GM18499 (cell line): ENCODE data around the gene RARB.
A peak's percentile ranks its signal among the peaks of the same experiment; 100 is the strongest.

ENCODE experiments used
- ATAC-seq: cut with Tn5 transposase; IDR thresholded peaks from one replicate; pipeline ENCODE4 v1.9.1; 2021; ENCODE audit warnings: moderate number of reproducible peaks; ENCODE audit not compliant: insufficient read depth, unreplicated experiment

Gene RARB

GRCh38 chr3:25445731-25446130 is 17.7 kb downstream of the RARB start:
- no peak for ATAC-seq

DNA sequence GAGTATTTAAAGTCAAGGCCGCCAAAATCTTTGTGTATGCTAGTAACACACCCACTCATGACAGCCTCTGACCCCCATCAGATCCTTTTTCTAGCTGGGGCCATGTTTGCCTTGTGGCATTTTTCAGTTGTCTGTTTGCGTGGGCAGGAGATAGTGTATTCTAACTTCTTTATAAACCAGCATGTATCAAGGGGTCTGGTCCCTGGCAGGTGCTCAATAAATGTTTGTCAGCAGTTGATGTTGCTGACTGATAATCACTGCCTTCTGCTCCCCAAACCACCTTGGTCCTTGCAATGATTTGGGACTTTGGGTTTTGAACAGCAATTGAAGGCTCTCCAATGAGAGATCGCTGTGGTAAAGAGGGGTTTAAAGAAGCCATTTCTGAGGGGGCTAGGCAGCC is 19.2 kb downstream of the RARB start:
- no peak for ATAC-seq

DNA sequence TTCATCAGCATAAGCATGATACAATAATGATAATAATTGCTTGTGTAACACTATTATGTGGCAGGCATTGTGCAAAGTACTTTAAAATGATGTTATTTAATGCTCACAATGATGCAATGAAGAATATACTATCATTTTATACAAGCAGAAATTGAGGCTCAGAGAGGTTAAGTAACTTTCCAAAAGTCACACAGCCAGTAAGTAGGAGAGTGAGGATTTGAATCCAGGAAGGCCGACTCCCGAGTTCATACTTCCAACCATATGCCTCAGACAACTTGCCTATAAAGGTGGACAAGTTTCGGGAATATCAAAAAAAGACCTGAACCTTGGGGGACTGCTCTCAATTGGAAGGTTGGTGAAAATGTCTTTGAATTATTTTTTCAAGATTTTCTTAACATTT is 19.9 kb downstream of the RARB start:
- no peak for ATAC-seq

GRCh38 chr3:25448750-25449692 is 21.0 kb downstream of the RARB start:
- no peak for ATAC-seq

DNA sequence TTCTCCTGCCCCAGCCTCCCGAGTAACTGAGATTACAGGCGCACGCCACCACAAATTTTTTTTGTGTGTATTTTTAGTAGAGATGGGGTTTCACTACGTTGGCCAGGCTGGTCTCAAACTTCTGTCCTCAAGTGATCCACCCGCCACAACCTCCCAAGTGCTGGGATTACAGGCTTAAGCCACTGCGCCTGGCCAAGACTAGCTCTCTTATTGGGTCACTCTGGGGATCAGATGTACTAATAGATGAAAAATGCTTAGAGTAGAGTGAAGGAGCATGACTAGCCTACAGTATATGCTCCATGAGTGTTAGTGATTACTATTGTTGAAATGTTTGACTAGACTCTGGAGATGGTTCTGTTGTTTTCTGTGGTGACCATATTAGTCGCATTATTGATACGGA is 21.8 kb downstream of the RARB start:
- ATAC-seq, result no peak

DNA sequence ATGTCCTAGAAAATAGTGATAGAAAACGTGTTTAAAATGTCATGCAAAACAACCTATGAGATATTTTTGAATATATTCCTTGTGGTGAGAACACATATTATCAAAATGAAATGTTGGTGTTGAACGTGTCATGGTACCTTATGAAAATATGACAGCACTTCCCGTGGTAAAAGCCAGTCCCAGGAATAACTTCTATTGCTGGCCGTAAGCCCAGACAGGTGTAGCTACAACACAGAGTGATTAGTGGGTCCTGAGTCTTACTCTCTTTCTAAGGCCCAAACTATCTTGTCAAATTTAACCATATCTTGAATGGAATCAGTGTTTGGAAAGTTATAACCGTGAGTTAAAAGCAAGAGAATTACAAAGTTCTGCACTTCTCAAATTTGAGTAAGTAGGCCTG is 24.1 kb downstream of the RARB start:
- ATAC-seq, result no peak

DNA sequence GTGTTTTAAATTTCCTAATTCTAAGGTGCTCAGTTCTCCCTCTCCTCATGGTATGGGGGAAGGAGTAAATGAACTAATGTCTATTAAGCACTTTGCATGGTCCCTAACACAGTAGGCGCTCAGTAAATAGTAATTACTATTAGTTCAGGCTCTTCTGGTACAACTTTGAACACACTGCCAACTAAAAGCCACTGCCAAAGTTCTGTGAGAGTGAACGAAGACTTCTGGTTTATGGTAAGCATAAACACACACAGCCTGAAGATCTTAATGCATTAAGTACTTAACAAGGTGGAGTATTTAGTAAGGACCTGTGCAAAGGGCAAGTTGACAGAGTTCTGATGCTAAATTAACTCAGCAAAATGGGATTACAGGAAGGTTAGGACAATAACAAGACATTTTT is 24.7 kb downstream of the RARB start:
- no peak for ATAC-seq

DNA sequence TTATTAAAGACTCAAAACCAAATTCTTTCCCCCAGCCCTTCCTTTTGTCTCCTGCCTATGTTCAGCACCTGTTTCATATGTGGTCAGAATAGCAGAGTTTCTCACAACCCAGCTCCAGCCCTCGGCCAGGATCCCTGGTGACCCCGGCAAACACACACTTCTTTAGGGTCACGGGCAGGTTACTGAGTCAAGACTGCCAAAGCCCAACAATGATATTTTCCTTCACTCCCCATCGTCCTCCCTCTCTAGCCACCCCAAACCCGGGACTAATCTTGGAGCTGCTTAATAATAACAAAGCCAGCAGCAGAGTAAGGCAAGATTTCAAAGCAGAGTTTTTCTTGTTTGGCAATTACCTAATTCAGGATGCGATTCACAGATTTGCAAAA is 25.5 kb downstream of the RARB start:
- ATAC-seq, result no peak

GRCh38 chr3:25454005-25454927 is 26.2 kb downstream of the RARB start:
- no peak for ATAC-seq

DNA sequence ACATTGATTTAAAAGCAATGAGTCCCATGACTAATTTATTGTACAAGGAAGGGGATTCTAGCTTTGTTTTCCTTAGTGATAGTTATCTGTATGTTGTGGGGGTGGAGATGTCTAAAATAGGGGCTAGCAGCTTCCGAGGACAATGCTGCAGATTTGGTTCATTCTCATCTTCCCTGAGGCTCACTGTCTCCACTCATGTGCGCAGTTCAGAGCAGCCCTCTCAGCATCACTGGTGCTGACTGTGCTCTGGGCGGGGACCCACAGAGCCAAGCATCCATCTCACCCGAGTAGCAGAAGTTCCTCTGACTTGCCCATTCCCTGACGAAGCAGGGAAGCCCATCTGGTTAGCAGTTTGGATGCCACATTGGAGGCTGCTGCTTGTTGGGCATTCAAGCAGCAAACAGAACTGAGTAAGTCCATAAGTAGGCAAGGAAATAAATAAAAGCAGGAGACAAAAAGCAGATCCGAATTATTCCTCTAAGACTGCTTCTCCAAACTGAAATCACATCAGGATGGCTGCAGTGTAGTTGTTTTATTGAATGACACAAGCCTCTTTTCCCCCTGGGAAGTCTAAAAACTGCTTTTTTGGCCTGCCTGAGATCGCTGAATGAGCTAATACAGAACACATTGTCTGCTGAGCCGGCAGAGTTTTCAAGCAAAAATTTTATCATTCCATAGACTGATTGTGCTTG is 27.5 kb downstream of the RARB start:
- no peak for ATAC-seq

DNA sequence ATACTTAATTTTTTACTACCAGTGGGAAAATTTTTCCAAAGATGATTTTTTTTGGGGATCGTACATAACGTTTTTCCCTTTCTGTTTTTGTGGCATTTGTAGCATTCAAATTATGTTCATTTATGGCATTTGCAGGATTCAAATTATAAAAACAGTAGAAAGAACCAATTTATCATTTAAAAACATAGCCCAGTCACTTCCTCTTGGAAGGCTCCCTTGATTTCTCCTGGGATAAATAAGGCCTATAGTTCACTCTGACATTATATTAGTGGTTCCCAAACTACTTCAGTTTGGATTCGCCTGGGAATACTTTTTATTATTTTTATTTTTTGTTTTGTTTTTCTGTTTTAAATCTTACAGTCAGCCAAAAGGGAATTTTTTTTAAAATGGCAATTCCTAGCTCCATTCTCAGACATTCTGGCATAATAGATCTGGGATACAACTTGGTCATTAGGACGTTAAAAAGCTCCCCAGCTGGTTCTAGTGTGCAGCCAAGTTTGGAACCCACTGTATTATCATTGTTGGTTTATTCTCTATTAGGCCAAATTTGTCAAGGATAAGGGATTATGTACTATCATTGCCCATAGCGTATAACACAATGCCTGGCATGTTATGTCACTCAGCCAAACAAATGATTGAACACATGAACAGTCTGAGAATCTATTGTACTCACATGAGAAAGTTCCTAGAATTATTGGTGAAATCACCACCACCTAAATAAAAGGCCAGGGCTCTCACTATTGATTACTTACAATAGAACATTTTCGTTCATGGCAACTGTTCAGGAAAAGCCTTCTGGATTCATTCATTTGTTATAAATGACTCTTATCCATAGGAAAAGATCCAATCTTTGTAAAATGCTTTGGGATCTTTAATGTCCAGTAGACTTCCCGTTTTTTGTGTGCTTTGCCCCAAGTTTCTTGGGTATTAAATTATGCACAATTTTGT is 28.9 kb downstream of the RARB start:
- no peak for ATAC-seq

- ATAC-seq, result no peak
Observed at GRCh38 chr3:25457671-25458419, 29.8 kb downstream of the RARB start.

DNA sequence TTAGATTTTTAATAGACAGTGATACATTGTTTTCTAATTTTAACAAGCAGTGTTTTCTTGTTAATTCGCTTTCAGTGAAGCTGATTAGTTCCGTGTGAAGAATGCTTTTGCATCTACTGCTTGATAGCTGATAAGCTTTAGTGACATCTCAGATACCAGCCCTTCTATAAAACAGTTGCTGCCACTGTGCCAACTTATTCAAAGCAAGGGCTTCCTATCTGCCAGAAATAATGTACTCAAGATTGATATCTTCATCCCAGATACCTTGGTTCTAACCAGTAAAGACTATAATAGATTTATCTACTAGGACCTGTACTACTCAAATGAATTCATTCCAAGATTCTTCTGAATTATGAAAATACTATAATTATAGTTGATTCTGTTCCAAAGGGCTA is 30.4 kb downstream of the RARB start:
- ATAC-seq, result no peak

DNA sequence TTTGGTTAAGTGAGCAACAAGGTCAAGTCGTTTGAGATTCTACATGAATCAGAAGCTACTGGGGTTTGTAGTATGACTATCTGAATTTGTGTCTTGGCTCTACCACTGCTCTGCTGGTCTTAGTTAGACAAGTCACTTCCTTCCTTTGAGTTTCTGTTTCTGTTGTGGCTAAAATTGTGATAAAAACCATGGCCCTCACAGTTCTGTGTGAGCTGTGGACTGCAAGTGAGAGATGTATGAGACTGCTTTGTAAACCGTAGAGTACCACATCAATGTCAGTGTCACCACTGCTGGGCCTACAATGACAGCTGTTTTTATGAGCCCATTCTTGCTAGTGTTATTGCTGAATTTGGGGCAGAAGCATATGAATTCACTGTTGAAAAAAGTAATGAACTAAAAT is 32.7 kb downstream of the RARB start:
- ATAC-seq, result peak; percentile 99

DNA sequence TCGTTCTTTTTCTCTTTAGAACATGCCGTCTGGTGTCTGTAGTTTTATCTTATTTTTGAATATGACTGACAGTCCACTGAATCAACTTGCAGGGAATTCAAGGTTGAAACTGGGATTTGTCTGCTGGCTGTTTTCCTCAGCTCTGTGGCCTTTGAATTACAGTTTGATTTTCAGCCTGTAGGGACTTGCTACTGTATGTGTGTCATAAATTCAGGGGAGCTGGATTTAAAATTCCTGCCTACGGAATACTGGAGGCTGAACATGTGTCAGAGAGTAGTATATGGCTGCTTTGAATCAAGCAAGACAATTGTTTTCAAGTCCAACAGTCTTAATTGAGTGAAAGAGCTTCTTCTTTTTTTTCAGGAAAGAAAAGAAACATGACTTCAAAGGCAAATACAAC is 33.9 kb downstream of the RARB start:
- no peak for ATAC-seq

- ATAC-seq, result no peak
Observed at GRCh38 chr3:25462495-25462894, 34.4 kb downstream of the RARB start.

DNA sequence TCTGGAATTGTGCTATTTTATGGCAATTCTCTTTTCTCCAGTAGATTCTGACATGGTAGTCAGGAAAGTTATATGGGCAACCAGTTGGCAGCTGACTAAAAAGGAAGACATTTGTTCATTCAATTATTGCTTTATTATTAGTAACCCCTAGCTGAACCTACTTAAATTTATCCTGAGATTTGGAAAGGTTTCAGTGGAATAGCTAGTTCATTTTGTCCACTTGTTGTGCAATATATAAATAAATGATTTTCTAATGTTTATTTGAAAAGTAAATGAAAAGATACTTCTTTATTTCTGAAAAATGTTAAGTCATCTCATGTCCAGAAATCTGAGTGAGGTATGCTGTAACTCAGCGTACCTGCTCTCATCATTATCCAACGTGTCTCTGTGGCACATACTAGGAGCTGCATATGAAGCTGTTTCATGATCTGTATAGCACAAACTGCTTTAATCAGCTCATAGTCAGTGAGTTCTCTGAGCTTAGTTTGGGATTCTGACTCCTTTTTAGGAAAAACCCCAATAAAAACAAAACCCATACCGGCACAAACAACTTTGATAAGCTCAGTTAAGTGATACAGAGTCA is 35.9 kb downstream of the RARB start:
- ATAC-seq, result no peak

- no peak for ATAC-seq
Observed at GRCh38 chr3:25465266-25465860, 37.3 kb downstream of the RARB start.
